ENCODE data around the gene SKIC3.

SKIC3 gene

DNA sequence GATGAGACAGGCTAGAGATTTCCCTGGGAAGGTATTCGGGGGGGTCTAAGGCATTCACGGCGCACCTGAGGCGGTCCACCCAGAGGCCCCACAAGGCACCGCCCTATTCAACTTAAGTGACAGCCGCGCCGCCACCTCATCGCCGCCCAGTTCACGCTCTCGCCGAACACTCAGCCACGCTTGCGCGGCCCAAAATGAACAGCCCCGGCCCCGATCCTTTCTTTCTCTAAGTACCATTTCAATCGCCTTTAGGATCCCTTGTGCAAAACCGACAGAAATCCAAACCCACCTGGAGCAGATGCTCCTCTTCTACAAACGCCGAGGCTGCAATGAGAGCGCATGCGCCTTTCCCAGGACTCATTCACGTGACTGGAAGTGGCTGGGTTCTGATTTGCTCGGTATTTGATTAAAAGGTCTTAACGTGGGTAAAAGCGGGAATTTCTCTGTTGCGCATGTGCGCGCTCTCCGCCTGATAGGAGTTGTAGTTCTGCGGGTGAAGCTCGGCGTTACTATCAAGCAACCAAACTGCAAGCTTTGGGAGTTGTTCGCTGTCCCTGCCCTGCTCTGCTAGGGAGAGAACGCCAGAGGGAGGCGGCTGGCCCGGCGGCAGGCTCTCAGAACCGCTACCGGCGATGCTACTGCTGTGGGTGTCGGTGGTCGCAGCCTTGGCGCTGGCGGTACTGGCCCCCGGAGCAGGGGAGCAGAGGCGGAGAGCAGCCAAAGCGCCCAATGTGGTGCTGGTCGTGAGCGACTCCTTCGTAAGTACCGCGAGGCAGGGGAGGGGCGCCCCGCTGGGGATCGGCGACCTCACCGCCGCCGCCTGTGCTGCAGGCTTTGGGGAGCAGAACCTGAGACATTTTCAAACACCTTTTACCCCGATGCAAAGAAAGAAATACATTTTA, at the start of gene SKIC3, which contains the start of gene ARSK:
TSS of gene SKIC3 (minus strand) at position 331 of the 902 bp plus-strand sequence. CDS start 7,827 bp downstream, outside the sequence.
TSS of gene ARSK (plus strand) at position 455 of the 902 bp plus-strand sequence. CDS start at position 633, 178 bp downstream.
- DNase-seq, result peak; percentile 88 to 92

DNA sequence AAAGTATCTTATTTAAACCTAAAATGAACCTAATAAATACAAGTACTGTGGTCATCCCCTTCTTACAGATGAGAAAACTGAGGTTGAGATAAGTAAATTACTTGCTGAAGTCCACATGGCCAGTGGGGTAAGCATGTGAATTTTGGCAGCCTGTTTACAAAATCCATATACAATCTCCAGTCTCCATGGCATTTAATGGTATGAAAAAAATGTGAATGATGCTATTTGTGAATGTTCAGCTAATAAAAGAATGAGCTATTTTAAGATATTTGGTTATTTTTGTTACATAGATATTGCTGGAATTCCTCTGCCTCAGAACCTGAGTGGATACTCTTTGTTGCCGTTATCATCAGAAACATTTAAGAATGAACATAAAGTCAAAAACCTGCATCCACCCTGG, 45.8 kb upstream of the SKIC3 start:
- no peak for DNase-seq

DNA sequence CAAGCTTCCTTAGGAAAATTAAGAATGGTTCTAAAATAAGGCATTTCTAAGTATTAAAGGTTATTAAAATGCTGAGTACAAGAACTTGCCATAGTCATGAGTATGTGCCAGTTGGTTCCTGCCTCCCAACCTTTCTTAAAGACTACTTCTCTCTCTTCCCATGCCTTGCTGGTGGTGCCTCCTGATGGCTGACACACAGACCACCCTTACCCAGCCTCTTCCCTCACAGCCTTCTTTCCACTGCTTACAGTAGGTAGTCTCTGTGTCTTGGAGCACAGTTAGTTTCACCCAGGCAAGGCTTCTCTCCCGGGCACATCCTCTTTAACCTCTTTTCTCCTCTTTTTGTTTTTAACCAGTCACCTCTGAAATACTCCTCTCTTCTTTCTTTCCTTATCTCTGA, 44.5 kb upstream of the SKIC3 start:
- DNase-seq, result no peak

DNA sequence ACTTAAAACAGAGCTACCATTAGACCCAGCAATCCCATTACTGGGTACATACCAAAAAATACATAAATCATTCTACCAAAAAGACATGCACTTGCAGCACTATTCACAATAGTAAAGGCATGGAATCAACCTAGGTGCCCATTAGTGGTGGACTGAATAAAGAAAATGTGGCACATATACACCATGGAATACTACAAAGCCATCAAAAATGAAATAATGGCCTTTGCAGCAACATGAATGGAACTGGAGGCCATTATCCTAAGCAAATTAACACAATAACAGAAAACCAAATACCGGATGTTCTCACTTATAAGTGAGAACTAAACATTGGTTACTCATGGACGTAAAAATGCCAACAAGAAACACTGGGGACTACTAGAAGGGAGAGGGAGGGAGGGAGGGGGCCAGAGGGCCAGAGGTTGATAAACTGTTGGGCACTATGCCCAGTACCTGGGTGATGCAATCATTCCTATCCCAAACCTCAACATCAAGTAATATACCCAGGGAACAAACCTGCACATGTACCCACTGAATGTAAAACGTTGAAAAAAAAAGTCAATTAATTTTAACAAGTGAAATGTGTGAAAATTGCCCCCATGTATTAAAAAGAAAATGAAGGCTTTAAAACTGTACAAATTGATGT, 40.6 kb upstream of the SKIC3 start:
- no peak for DNase-seq

DNA sequence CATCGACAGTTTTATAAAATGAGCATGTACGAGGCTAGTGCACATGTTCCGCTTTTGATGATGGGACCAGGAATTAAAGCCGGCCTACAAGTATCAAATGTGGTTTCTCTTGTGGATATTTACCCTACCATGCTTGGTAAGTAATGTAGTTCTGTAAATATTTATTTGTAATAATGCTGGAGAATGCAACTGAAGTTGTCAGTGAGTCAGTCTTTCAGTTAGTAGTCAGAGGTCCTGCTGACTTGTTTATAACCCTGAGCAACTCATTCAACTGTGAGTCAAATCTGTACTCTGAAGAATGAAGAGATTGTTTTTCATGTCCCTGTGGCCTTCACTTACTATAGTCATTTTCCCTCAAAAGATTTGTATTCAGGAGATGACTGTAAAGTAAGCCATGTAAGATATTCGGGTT, 36.7 kb upstream of the SKIC3 start:
- DNase-seq, result no peak

DNA sequence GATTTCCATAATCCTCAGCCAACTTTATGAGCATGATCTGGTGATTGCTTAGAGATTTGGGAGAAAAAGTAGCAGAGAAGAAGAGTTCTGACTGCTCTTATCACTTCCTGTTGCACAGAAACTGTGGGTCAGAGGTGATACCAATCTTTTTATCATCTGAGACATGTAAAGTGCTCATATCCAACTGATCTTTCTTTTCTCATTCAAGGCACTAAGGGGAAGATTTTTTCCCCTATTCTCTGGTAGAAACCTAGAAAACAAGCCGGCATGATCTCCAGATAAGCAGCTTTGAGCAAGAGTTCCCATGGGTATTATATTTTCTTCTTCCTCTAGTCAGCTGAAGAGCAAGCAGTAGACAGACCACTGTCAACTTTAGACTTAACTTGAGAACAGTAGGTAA, 36.1 kb upstream of the SKIC3 start:
- DNase-seq, result no peak

DNA sequence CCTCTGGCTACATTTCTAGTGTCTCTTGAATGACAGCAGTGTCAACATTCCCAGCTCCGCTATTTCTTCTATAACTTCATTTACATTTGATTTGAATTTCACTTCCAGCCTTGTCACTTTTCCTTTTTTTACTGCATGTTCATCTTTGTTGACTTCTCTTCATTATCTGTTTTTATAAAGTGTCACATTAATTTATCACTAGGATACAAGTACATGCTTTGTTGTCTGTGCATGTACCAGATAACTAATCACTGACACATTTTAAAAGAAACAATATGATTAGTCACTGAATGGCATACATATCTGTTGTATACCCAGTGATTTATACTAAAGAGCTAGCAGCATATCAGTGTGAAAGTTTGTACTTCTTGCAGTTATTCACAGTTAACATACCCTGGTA, 29.2 kb upstream of the SKIC3 start:
- DNase-seq, result no peak

DNA sequence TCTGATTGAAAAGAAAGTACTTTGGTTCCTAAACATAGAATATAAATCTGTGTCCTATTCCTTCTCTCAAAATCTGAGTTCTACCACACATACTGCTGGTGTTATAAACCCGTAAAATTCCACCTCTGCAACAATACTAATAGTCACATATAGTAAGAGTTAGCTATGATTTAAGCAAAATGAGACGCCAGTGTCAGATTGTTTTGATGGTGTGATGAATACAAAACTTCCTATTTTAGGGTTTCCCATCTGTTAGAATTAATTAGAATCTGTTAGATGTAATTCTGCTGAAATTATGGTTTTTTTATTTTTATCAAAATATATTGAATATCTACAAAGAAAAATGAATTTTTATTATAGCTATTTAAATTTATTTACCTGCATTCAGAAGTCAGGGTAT, 26.8 kb upstream of the SKIC3 start:
- DNase-seq, result no peak

DNA sequence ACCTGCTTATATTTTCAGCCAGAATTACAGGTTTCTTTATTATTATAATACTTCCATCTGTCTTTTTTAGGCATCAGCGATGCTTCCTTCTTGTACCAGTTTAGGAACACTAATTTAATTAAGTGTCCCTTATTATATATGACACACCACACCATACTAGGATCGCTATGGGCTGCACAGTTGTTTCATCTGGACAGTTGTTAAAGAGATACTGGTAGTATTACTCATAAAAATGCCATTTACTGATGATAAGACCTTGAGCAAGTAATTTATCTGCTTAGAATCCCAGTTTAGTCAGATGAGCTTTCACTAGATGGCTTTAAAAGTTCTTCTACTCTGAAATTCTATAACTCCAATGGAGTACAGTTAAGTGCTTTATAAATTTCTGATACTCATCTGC, 17.2 kb upstream of the SKIC3 start:
- DNase-seq, result no peak

DNA sequence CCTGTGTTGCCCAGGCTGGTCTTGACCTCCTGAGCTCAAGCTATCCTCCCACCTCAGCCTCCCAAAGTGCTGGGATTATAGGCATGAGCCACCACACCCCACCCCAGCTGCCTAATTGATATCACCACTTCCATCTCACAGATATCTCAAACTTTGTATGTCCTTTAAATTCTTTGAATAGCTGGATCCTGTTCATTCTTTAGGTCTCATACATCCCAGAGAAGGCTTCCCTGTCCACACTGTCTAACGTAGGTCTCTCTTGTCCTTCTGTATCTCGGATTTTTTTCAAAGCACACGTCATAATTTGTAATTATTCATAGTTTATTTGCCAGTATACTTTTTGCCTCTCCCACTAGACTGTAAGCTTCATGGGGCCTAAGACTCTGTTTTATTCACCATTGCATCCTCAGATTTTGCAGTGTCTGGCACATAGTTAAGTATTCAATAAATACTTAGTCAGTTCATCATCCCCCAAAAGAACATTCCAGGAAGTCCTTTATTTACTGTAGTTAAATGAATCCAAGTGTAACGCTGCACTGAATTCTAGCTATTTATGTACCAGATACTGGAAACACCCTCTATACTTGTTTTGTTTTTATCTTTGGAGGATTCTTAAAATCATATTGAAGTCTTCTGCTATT, 10.6 kb upstream of the SKIC3 start:
- DNase-seq, result no peak

DNA sequence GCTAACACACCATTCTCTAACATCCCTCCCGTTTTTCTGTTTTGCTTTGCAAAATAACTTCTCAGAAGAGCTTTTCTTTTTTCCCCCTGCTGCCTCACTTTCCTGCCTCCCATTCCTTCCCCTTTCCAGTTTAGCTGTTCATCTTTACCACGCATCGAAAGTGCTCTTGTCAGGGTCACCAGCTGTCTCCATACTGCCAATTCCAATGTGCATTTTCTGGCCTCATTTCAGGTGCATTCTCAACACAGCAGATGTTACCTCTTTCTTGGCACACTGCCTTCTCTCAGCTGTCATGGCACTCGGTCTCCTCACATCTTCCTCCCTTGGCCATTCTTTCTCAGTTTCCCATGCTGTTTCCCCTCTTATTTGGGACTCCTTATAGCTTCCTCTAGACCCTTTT, 9.7 kb upstream of the SKIC3 start:
- DNase-seq, result no peak

DNA sequence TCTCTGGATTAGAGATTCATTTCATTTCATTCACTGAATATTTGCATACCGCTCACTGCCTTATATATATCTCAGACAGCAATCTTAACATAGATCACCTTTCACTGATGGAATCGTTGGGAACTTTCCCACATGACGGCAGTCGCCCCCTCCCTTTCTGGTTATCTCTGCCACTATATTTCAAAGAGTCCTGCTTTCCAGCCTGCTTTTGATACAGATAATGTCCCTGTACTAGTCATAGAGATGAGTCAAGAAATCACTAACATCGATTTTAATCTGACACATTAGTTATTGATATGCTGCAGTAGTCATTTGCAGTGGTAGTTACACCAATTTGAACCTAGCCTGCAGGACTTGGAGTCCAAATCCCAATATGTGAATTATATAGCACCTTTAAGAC, 8.6 kb upstream of the SKIC3 start:
- no peak for DNase-seq

DNA sequence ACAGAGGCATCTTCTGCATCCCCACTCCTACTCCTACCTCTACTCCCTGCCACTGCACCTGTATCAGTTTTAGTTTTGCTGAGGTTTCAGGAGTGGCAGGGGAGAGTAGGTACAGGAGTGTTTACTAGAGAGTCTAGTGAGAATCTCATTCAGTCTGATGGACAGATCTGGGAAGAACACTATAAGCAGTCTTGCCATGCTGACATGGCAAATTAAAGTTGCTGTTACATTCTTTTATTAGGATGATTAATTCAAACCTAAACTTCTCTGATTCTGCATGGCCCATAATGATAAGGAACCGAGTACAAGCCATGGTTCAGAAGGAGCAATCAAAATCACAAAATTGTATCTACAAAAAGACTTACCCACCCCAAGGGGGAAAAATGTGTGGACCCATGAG, 7.5 kb upstream of the SKIC3 start:
- no peak for DNase-seq

DNA sequence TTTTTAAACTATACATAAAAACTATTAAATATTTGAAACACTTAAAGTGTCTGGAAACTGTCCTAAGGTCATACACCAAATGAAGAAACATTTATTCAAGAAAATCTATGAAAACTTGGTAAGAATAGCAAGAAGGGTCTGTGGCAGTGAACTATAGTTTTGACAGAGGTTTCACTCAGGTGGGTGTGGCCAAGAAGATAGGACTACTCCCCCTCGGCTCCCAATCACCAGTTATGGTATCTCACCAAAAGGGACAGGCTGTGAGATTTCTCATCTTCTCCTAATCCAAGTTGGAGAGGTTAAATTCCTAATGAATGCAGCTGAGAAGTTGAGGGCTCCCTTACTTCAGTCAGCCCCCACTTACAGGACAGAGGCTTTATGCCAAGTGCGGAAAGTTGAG, 3.1 kb upstream of the SKIC3 start:
- DNase-seq, result no peak

DNA sequence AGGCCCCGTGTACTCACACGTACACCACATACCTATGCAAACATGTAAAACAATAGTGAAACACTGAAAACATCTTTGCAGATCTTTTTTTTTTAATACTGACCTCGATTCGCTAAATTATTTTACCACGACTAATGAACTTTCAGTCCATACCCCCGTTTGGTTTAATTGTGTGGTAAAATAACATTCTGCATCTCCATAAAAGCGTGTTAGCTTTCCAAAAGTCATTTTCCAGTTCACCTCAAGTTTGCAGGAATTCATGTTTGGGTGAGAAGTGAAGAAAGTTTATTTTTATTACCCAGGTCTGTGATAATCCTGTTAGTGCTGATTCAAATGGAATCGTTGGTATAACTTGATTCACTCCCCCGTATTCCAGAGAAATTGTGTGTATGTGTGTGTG, 776 bp upstream of the SKIC3 start:
- no peak for DNase-seq

DNA sequence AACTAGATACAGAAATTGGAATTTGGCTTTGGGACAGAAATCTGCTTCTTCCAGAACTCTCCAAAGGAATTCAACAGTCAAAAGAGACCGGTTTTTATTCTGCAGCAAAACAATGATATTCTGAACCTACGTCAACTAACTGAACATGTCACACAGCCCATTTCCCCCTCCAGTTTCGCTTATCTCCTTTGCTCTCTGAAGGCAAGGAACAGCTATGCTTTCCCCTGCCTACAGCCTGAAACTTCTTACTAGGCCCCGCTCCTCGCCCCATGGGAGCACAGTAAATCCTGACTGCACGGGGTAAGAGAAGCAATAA, 488 bp downstream of the SKIC3 start:
- no peak for DNase-seq

DNA sequence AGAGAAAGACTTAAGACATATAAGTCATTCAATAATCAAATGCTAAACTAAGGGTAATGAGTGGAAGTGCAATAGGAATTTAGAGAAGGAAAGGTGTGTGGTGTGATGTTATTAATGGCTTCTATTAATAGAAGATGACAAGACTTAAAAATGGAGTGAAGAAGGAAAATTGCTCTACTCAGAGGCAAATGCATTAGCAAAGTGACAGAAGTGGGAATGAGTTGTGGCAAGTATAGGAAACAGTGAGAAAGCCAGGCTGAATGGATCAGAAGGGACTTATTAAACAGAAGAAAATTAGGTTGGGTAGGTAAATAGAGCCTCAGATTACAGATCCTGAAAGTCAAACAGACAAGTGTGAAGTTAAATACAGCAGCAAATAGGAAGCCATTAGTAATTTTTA, 5.7 kb downstream of the SKIC3 start:
- DNase-seq, result no peak

DNA sequence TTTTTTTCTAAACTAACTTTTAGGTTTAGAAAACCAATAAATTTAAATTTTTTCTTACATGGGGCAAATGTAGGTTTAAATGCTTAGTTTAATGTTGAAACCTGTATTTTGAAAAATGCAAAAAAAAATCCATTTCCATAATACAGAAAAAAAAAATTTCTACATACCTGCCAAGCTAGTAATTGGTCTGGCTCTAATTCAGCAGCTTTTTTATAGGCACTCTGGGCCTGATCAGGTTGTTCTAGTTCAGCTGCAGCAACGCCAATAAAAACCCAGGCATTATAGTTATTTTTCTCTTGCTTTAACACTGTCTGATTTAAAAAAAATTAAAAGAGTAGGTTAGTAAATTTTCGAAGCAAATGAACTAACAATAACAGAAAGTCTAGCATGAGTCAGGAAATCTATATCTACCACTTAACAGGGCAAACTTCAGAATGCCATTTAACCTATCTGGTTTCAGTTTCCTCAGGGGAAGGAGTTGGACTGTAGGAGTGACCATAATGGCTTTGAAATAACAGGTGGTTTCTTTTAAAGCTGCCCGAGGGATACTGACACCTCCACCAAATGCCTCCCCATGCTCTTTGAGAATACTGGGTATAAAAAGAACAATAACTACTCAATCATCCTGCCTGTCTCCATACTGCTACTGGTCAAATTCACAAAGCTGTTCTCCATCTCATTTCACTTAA, 11.6 kb downstream of the SKIC3 start:
- no peak for DNase-seq

DNA sequence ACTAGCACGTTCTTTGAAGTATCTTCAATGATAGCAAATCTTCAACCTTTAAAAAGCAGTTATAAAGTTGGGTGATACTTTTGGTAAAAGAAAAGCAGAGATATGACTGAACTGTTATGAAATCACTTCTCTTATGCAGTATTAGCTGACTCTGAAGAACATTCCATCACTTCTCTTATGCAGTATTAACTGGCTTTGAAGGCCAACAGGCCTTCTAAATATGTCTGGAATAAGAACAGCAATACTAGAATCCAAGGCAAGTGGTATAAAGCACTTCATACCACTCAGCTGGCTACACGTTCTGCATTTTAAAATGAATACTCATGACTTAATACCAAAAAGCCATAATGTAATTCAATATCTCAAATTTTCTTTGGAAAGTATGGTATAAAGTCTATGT, 17.3 kb downstream of the SKIC3 start:
- DNase-seq, result no peak

DNA sequence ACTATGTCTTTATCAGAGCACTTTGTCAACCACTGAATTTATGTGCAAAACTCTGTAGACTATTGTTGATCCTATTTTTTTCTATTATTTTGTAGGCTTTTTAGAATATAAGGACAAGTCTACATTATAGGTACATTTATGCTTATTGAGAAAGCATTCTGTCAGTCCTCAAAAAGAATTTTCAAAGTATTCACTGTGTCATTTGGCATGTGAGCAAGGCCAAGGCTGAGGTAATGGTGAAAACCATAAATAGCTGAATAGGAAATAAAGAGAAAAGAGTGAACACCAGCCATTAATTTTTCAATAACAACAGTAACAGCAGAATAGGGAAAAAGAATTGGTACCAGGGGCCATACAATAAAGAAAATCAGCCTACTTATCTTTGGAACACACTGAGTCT, 21.0 kb downstream of the SKIC3 start:
- no peak for DNase-seq

DNA sequence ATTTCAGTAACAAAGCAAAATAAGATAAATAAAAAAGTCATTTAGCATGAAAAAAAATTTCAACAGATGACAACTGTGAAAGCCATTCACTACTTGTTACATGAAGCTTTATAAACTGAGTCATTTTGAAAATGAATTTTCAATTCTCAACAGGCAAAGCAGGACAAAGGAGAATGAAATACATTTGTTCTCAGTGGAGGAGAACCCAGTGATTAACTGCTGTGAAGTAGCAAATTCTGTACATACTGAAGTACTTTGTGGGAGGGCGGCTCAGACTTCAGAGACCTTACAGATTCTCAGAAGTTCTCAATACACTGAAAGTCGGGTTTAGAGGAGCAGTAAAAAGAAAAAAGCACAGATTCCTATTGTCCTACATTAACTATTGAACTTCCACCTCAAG, 21.7 kb downstream of the SKIC3 start:
- no peak for DNase-seq

DNA sequence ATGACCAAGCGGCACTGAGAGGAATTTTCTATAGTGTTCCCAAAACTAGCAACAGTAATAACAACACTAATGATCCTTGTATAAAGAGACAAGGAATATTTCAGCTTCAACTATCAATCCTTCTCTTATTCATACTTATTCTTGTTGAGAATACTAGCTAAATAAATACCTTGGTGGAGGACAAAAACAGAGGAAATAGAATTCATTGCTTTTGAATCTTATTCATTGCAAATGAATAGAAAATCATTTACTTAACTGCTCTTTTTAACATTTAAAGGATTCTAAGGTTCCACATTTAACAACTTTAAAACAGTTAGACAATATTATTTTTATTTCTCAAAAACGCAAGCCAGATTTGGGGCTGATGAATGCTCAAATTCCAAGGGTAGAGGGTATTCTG, 22.4 kb downstream of the SKIC3 start:
- no peak for DNase-seq

DNA sequence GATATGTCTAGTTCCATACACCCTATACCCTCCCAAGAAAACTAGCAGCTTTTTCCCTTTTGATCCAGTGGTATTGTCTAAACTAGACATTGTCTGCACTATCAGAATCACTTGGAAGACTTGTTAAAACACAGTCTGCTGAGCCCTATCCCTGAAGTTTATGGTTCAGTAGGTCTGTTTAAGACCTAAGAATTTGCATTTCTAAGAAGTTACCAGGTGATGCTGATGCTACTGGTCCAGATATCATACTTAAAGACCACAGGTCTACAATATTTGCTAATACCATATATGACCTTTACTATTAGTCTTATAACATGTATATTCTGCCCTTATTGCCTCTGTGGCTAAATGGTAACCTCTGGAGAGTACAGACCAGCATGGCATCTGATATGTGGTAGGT, 23.3 kb downstream of the SKIC3 start:
- DNase-seq, result no peak

DNA sequence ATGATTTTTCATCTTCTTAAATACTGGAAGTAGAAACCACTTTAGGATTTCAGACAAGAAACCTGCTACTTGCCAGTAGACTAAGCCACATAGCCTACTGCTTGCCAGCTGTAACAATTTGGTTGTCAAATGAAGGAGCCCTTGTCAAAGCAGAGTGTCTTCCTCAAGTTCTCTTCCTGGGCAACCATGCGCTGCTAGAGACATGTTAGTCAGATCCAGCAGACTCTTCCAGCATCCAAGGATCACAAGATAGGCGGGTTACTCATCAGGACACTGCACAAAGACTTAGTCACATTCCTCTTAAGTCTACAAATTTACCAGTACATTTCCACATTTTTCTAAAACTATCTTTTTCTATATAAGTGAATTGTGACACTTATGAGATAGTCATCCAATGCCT, 24.4 kb downstream of the SKIC3 start:
- no peak for DNase-seq

Measured in activated CD4-positive, alpha-beta T cell treated with anti-CD3 and anti-CD28 coated beads for 4 hours (primary cell).